Cortex of kidney (tissue), 1 donor: ENCODE measurements around the gene SLC9A9.
"Not testable (repeated sequence)": the region's sequence is repeated elsewhere in the genome, so short reads cannot be mapped to it uniquely, and the experiment has no call there.

Source experiments
- DNase-seq: peaks from one replicate; lab custom pipeline; 2025; lab: John Stamatoyannopoulos, UW

The SLC9A9 gene

GRCh38 chr3:143810166-143810952 lies 37.9 kb downstream of the SLC9A9 start:
- DNase-seq, result no peak

- no peak for DNase-seq
These were observed 39.1 kb downstream of the SLC9A9 start for GRCh38 chr3:143809121-143809621.

GRCh38 chr3:143808030-143808429 lies 40.2 kb downstream of the SLC9A9 start:
- DNase-seq, result no peak

GRCh38 chr3:143806038-143806437 lies 42.2 kb downstream of the SLC9A9 start:
- no peak for DNase-seq

- DNase-seq, result not testable (repeated sequence)
These were observed 42.8 kb downstream of the SLC9A9 start for GRCh38 chr3:143805476-143805875.

- not testable (repeated sequence) for DNase-seq
These were observed 47.2 kb downstream of the SLC9A9 start for GRCh38 chr3:143801046-143801445.

GRCh38 chr3:143798151-143798550 lies 50.1 kb downstream of the SLC9A9 start:
- DNase-seq, result not testable (repeated sequence)

- DNase-seq, result no peak
These were observed 52.4 kb downstream of the SLC9A9 start for GRCh38 chr3:143795874-143796273.

- no peak for DNase-seq
These were observed 53.3 kb downstream of the SLC9A9 start for GRCh38 chr3:143794793-143795462.

GRCh38 chr3:143793971-143794370 lies 54.3 kb downstream of the SLC9A9 start:
- no peak for DNase-seq

- no peak for DNase-seq
These were observed 56.9 kb downstream of the SLC9A9 start for GRCh38 chr3:143791386-143791785.

- DNase-seq, result no peak
These were observed 61.8 kb downstream of the SLC9A9 start for GRCh38 chr3:143786219-143787191.

- no peak for DNase-seq
These were observed 63.8 kb downstream of the SLC9A9 start for GRCh38 chr3:143784446-143784845.

GRCh38 chr3:143783851-143784370 lies 64.4 kb downstream of the SLC9A9 start:
- DNase-seq, result no peak

- no peak for DNase-seq
These were observed 72.8 kb downstream of the SLC9A9 start for GRCh38 chr3:143775459-143775858.

GRCh38 chr3:143771939-143772338 lies 76.3 kb downstream of the SLC9A9 start:
- no peak for DNase-seq

- DNase-seq, result no peak
These were observed 77.0 kb downstream of the SLC9A9 start for GRCh38 chr3:143771258-143771657.

- DNase-seq, result no peak
These were observed 77.9 kb downstream of the SLC9A9 start for GRCh38 chr3:143770391-143770790.

- DNase-seq, result no peak
These were observed 78.7 kb downstream of the SLC9A9 start for GRCh38 chr3:143769616-143770015.

- DNase-seq, result no peak
These were observed 83.4 kb downstream of the SLC9A9 start for GRCh38 chr3:143764840-143765239.

GRCh38 chr3:143763564-143764162 lies 84.6 kb downstream of the SLC9A9 start:
- DNase-seq, result no peak
